ENCODE measurements around the gene DNAH7. TPM values are rescaled to one million over a fixed set of nuclear protein-coding genes. Genes with fewer than 3 reads are reported as not detected.

The DNAH7 gene
- total and polyA plus RNA-seq, 9 of the 15 experiments (the other 6 are each of a cell fraction or from before 2014, with no cell fraction given), result 0.03 to 0.42 (median 0.18) TPM

DNA sequence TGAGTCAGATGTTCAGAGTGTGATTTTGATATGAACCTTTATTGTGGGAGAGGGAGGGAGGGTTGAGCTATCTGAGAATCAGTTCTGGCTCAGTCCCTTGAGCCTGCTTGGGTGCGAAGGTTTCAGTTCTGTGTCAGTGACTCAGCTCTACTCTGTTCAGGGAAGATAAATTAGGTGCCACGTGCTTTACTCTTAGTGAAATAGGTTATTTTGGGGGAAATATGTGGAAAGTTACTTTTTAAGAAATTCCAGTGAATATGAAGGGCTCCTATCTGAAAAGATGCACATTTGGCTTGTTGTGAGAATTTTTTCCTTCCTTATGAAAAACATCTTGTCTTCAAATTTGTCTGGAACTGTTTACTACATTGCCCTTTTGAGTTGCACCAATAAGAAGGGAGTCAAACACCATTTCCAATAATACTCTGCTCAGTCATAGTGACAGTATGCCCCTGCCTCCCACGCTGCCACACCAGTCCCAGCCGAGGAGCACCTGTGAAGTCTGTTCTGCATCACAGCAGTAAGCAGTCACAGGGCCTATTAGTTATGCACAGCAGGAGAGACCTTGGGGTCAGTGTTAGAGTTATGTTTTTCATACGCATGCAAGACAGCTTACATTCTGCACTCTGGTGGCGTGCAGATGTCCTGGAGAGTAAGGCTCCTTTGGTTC, 32.8 kb upstream of the DNAH7 start (continued):
- TF ChIP-seq, protein P1, sequence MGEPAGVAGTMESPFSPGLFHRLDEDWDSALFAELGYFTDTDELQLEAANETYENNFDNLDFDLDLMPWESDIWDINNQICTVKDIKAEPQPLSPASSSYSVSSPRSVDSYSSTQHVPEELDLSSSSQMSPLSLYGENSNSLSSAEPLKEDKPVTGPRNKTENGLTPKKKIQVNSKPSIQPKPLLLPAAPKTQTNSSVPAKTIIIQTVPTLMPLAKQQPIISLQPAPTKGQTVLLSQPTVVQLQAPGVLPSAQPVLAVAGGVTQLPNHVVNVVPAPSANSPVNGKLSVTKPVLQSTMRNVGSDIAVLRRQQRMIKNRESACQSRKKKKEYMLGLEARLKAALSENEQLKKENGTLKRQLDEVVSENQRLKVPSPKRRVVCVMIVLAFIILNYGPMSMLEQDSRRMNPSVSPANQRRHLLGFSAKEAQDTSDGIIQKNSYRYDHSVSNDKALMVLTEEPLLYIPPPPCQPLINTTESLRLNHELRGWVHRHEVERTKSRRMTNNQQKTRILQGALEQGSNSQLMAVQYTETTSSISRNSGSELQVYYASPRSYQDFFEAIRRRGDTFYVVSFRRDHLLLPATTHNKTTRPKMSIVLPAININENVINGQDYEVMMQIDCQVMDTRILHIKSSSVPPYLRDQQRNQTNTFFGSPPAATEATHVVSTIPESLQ (CRISPR knock-in tag; IDR thresholded peaks at IDR 0.05), result no peak
- no peak for TF ChIP-seq SREBF1 (IDR thresholded peaks at IDR 0.05; ENCODE audit: borderline replicate concordance, low read depth, low read length)
- no peak for TF ChIP-seq POLR2A (conservative IDR thresholded peaks at IDR 0.05)
- TF ChIP-seq, protein P2, sequence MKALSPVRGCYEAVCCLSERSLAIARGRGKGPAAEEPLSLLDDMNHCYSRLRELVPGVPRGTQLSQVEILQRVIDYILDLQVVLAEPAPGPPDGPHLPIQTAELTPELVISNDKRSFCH (CRISPR knock-in tag; IDR thresholded peaks at IDR 0.05), result no peak
- TF ChIP-seq, protein P2 (tag; IDR thresholded peaks at IDR 0.05), result no peak
- TF ChIP-seq CSDE1 (IDR thresholded peaks at IDR 0.05), result no peak
- TF ChIP-seq SETDB1 (IDR thresholded peaks at IDR 0.05; ENCODE audit: low read length), result no peak
- TF ChIP-seq, protein P3, sequence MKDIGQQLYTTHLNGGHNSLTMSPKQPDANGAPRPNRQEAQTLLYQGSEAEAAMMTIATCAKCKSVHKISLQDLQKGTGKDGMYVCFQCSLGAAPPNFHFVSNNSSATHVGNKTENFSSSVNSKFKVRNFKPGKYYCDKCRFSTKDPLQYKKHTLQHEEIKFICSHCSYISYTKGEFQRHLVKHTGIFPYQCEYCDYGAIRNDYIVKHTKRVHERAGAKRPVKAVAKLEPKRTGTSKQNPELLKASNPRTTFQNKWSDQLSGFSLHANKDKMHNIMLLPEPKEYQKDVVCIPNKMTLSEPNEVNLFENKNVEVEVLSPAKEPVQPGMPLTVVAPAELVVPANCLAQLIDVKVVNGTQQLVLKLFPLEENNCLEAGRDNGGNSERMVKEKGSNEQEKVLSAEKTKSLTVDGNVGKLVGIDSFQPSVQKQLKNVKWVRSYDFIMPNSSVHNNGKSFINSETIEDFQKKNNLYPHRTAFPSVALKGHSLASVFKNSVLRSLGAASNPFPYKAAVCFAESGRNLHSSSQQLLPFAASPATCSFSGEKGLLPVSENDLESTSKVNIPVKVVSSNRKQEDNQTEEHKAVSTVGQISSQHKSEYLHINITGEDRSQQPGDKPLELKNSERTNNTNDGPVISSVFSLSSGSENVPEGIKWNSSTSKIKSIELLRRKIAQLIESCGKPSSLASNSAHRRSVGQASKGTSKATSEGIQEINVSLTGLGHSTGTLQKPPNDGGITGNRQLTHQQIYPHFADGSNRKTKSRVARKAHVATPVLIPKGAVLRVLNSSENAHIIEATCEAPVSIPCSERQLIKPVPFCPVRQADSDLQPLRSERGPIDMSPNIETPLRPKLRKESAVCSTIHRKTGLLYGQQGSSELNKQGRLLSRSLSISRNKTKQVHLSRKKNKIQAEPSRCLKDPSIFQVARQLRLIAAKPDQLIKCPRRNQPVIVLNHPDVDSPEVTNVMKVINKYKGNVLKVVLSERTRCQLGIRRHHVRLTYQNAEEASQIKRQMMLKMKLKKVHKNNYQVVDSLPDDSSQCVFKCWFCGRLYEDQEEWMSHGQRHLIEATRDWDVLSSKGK (CRISPR knock-in tag; IDR thresholded peaks at IDR 0.05), result no peak
- TF ChIP-seq NCOA6 (IDR thresholded peaks at IDR 0.05), result no peak
- TF ChIP-seq, protein P4, sequence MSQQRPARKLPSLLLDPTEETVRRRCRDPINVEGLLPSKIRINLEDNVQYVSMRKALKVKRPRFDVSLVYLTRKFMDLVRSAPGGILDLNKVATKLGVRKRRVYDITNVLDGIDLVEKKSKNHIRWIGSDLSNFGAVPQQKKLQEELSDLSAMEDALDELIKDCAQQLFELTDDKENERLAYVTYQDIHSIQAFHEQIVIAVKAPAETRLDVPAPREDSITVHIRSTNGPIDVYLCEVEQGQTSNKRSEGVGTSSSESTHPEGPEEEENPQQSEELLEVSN (IDR thresholded peaks at IDR 0.05; ENCODE audit: borderline replicate concordance in 1 of 2, extremely low read depth in 1 of 2, insufficient read depth in 1 of 2, insufficient read length in 1 of 2, low read depth in 1 of 2, low read length in 1 of 2, poor library complexity in 1 of 2, severe bottlenecking in 1 of 2), result peak in 1 of 2 experiments; percentile 62
- no peak for TF ChIP-seq PHF21A (IDR thresholded peaks at IDR 0.05; ENCODE audit: borderline replicate concordance, low read depth)
- no peak for TF ChIP-seq FIP1L1 (IDR thresholded peaks at IDR 0.05; ENCODE audit: low read depth, low read length, poor library complexity, severe bottlenecking)
- TF ChIP-seq, protein P5, sequence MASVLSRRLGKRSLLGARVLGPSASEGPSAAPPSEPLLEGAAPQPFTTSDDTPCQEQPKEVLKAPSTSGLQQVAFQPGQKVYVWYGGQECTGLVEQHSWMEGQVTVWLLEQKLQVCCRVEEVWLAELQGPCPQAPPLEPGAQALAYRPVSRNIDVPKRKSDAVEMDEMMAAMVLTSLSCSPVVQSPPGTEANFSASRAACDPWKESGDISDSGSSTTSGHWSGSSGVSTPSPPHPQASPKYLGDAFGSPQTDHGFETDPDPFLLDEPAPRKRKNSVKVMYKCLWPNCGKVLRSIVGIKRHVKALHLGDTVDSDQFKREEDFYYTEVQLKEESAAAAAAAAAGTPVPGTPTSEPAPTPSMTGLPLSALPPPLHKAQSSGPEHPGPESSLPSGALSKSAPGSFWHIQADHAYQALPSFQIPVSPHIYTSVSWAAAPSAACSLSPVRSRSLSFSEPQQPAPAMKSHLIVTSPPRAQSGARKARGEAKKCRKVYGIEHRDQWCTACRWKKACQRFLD (CRISPR knock-in tag; IDR thresholded peaks at IDR 0.05), result 0 out of 2 replicates have a peak, but pooled peaks have one; percentile 43
- no peak for TF ChIP-seq ESRRB (CRISPR knock-in tag; IDR thresholded peaks at IDR 0.05; ENCODE audit: borderline replicate concordance)
- no peak for TF ChIP-seq MAZ (CRISPR knock-in tag; conservative IDR thresholded peaks at IDR 0.05 in 1 of 2, IDR thresholded peaks at IDR 0.05 in 1 of 2)
- TF ChIP-seq KLF6 (CRISPR knock-in tag; IDR thresholded peaks at IDR 0.05; ENCODE audit: borderline replicate concordance), result no peak

Measured in K562 (cell line).